NCI-H345 (cell line): ENCODE measurements around the gene SEC14L5.
"Not testable (repeated sequence)": the region's sequence is repeated elsewhere in the genome, so short reads cannot be mapped to it uniquely, and the experiment has no call there.

Source experiments
- DNase-seq: peaks from one replicate; lab custom pipeline; 2025; lab: John Stamatoyannopoulos, UW

Gene SEC14L5

DNA sequence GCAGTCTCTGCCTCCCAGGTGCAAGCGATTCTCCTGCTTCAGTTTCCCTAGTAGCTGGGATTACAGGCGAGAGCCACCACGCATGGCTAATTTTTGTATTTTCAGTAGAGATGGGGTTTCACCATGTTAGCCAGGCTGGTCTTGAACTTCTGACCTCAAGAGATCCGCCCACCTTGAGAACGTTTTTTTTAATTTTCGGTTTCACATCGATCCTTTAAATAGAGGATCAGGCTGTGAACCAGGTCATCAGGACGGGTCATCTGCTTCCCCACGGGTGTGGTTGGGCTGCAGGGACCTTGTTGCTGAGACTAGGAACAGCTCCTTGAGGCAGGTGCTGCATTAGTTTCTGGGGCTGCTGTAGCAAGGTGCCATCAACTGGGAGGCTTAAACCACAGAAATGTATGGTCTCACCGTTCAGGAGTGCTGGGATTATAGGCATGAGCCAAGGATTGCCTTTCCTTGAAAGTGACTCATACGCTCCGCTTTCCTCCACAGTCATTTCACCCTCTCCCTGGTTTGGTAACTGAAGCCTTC, 83.5 kb downstream of the SEC14L5 start:
- DNase-seq, result no peak

DNA sequence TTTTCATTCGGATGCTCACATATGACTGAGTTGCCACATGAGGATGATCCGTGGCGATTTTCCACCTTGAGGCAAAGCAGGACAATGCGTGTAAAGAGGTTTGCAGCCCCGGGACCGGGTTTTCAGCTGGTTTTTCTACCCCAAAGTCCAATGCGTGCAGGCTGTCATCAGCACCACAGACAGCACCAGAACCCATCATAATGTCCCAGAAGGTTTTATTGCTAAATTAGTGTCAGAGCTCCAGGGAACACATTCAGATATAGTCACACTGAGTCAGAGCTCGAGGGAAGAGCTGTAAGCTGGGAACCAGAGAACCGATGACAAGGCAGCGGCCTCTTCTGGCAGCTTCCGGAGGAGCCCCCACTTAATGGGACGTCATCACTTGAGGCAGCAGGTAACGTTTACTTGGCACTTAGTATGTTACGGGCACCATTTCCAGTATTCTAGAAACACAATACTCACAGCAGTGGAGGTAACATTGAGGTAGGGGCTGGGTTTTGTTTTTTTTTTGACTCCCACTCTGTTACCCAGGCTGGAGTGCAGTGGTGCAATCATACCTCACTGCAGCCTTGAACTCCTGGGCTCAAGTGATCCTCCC, 84.5 kb downstream of the SEC14L5 start:
- DNase-seq, result no peak

DNA sequence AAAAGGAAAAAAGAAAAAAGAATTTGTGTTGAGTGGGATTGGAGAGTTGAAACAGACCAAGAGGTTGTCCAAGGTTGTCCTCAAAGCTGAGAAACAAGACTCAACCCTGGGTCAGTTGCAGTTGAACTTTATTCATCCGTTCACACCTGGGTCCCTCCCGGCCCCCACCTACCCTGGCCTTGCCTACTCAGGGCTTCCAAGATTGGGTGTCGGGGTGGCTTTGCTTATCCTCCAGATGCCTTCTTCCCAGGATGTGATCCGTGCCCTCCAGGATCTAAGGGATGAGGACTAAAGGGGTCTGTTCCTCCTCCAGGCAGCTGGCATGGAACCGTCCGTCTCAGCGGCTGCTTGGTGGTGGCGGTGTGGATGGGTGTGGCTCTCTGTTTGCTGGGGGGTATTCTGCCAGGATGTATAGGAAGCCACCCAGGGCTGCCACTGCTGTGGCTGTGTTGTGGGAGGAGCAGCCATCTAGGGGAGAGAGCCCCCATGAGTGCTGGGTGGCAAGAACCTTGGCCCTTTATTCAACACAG, 85.9 kb downstream of the SEC14L5 start:
- DNase-seq, result no peak

DNA sequence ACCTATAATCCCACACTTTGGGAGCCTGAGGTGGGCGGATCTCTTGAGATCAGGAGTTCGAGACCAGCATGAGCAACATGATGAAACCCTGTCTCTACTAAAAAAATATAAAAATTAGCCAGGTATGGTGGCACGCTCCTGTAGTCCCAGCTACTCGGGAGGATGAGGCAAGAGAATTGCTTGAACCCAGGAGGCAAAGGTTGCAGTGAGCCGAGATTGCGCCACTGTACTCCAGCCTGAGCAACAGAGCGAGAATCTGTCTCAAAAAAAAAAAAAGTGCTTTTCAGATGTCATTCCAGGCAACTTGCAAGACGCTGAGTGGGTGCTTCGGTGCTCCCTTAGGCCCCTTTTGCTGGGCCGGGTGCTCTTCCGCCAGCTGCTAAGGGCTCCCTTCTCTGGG, 86.5 kb downstream of the SEC14L5 start:
- not testable (repeated sequence) for DNase-seq

DNA sequence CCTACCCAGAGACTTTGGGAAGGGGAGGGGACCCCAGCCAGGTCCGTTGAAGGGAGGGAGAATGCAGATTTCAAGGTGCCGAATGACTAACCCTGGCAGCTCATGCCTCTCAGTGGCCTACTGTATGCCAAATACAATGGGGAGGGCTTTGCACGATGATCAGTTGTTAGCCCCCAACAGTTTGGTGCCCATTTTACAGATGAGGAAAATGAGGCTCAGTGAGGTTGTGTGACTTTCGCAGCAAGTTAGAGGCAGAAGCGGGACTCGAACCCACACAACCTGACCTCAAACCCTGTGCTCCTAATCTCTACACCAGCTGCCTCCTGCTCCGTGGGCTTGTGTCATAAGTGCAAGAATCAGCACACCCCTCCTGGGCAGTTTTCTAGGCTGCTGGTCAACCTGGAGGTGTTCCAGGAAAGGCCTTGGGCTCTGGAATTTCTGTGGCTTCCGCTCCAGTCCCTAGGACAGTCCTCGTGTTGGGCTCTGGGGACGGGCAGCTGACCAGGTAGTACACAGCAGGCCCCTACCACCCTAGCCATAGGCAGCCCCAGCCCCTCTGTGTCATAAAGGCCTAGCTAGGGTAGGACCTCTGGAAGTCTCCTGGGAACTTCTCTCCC, 87.5 kb downstream of the SEC14L5 start:
- DNase-seq, result no peak

DNA sequence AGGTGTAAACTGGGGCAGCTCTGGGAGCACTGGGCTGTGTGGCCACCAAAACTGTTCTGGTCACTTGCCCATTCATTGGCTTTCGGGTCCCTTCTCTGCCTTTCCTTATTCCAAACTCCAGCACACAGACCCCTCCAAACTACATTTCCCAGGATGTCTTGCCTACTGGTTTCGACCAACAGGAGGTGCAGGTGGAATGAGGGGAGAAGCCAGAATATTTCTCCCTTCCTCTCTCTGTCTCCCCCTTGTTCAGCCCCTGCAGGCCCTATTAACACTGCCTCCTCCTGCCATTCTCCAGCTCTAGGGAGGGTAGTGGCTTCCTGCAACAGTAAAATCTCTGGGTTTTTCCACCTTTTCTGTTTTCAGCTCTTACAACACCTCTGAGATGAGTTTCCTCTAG, 88.8 kb downstream of the SEC14L5 start:
- DNase-seq, result no peak

DNA sequence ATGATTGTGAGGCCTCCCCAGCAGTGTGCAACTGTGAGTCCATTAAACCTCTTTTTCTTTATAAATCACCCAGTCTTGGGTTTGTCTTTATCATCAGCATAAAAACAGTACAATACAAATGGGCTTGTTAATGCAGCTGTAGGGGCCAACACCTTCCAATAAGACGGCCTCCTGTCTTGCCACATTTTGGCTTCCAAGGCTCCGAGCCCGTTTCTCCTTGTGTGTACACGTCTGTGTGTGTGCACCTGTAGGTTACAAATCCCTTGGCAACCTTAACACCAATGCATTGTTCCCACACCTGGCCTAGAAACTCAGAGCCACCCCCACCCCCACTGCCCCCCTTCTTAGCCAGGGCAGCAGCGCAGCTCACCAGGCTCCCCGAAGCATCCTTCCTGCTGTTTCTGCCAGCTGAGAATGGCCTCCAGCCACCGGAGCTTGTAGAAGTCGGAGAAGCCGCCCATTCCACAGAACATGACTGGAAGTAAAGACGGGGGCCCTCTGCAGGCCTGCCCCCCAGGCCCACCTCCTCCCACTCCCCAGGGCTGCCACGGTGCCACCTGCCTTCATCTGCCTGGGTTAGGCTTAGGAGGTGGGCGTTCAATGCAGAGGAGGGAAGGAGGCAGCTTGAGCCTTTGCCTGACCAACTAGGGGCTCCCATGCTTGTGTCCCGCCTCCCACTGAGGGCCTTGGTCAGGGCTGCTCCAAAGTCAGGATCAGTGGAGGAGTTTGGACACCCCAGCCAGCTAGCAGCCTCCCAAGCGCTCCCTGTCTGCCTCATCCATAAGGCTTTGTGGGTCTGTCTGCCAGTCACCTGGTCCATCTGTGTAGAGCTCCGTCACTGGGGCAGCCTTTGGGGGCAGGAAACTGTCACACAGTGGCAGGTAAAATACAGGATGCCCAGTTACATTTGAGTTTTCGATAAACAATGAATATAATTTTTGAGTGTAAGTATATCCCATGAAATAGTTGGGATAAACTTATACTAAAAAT, 97.0 kb downstream of the SEC14L5 start:
- no peak for DNase-seq

DNA sequence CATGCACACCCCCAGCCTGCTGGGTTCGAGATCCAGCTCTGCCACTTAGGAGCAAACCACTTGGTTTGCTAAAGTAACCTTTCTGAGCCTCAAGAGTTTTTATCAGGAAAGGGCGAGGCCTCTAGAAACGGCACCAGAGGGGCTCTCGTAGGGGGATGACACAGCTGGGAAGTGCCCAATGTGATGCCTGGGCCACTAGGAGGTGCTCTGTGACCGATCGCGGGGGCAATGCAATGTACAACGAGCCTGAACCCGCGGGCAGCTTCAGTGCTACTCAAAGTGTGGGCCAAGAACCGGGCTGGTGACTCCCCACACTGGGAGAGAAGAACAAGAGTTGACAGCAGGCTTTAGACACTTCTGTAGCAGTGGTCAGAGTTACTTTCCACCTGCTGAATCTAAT, 98.2 kb downstream of the SEC14L5 start:
- DNase-seq, result no peak

DNA sequence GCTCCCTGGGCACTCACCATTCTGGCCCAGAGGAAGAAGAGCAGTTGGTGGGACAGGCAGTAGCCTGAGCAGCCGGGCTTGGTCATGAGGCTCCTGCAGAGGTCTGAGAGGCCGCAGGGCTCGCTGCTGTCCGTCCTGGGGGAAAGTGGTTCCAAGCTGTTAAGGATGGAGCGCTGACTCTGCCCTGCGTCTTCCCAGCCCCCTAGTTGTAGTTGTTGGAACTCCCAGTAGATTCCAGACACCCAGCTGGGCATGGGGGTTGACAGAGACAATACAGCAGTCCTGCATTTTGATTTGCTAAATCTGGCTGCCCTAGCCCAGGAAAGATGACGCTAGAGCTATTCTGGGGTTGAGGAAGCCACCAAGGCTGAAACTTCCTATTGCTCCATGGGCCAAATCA, 100.3 kb downstream of the SEC14L5 start:
- no peak for DNase-seq

DNA sequence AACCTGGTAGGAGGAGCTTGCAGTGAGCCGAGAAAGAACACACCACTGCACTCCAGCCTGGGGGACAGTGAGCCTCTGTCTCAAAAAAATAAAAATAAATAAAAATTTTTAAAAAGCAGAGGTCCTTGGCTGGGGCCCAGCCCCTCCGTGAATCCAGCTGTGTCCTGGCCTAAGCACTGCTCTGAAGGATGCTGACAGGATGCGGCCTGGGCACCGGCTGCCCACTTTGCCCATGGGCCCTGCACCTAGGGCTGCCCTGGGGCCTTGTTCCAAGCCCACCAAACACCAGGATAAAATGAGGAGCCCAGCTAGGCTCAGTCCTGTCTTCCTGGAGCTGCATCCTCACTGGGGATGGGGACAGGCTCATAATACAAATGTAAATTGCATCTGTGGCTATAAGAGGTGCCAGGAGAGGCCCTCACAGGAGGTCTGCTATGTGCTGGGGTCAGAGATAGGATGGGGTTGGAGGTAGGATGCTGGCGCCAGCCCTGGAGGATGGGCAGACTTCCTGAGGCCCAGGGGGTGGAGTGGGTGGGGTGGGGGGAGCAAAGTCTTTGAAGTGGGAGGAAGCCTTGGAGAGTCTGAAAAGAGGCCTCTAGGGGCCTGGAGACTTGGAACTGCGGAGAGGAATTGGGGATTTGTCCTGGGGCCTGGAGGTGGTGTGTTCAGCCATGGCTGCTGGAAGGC, 101.4 kb downstream of the SEC14L5 start:
- DNase-seq, result no peak

DNA sequence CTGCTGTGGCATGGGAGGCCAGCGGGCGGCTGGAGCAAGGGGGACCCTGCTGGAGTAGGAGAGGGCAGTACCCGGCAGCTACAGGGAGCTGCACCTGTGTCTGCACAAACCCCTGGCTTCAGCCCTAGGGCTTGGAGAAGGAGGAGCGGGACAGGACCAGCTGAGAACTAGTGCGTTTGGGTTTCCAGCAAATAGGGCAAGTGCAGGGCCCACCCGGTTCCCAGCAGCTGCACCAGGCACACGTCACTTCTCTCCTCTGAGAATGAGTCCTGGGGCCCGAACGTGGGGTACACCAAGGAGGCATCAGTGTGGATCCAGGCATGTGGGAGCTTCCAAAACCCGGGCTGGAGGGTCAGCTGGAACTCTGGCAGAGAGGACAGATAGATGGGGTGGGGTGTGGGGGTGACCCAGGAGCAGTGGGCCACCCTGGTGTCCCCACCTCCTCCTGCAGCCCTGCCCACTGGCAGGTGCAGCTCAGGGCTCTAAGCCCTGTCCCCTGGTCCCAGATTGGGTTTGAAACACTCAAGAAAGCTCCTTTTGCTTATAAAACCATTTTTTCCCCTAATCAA, 102.0 kb downstream of the SEC14L5 start:
- DNase-seq, result no peak

DNA sequence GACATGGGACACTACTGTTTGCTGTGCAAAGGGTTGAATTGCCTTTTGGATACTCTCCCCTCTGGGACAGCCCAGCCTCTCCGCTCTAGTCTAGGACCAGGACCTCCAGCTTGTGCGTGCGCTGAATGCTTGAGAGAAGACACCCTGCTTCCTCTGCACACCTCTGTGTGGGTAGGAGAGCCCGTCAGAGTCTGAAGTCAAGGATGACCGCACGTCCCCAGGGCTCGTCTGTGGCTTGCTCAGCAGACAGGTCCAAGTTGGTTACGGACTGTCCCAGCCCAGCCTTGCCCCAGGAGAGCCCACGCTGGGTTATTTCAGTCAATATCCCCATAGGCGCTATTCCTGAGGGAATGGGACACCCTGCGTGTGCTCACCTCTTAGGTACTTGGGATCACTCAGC, 103.9 kb downstream of the SEC14L5 start:
- DNase-seq, result no peak

DNA sequence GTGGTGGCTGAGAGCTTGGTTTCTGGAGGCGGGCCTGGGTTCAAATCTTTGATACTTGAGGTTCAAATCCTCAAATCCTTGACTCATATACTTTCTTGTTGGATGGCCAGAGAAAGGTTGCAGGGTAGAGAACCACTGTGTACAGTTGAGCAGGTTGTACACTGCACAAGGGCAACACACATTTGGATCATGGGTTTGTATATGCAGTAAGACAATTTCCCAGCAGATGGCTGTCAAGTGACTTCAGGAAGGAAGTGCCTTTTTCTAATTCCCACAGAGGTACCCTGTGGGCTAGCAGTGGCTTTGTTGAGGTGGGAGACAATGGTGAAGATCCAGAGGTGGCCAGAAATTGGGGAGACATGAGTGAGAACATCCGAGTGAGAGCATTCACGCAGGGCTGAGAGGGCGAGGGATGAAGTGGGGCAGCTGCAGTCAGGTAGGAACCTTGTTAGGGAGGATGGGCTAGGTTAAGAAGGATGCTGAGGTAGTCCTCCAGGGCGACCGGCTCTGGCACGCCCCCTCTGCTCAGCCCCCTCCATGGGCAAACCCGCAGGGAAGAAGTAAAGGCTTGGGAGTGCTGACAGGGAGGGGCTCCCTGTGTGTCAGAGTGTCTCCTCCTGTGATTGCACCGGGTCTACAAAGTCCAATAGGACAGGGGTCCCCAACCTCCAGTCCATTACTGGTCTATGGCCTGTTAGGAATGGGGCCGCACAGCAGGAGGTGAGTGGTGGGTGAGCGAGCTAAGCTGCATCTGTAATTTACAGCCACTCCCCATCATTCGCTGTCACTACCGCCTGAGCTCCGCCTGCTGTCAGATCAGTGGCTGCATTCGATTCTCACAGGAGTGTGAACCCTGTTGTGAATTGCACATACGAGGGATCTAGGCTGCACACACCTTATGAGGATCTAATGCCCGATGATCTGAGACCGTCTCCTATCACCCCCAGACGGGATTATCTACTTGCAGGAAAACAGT, 104.9 kb downstream of the SEC14L5 start:
- DNase-seq, result no peak

DNA sequence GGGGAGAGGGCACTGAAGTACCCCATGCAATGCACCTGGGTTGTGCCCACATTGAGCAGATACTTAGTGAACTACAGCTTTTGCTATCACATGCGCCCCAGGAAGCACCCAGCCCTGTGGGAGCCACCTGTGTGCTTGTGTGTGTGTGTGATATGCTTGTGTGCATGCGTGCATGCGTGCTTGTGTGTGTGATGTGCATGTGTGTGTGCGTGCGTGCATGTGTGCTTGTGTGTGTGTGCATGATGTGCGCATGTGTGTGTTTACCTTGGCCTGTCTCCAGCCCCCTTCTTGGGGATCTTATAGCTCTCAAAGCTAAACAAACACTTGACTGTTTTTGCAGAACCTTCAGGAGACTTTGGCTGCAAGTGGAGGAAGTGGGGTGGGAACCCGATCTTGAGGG, 106.8 kb downstream of the SEC14L5 start:
- DNase-seq, result peak; percentile 70

DNA sequence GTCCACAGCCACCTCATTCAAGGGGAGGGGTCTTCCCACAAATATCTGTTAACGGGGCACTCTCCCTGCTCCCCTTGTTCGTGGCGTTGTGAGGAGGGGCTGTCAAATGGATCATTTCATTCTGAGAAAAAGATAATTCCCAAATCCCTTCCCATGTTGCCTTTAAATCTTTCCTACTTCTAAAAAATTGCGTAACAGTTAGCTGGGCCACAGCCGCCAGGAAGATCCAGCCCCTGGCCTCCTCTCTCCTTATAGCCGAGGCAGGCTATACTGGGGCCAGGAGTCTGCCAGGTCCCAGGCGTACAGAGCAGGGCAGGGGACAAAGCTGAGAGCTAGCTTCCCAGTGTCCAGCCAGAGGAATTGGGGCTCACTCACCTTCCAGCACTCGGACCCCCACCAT, 107.2 kb downstream of the SEC14L5 start:
- DNase-seq, result no peak

DNA sequence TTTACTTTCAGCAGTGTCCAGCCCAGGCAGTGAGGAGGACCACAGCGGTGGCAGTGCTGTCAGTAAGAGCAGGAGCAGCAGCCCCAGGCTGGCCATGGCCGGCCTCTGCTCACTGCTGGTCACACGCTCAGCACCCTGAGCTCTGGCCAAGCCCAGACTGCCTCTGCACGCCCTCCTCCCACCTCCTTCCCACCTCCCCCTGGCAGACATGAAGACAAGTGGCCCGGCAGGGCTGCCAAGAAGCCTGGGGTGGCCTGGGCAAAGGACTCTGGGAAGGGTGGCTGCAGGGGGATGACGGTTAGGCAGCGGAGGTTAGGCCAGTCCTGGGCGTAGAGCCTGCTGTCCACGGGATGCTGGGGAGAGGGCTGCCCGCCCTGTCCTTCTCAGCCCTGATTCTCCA, 107.7 kb downstream of the SEC14L5 start, which contains the start of gene C16orf89:
TSS of gene C16orf89 (minus strand) at position 144 of the 400 bp plus-strand sequence. CDS start at position 96, 48 bp downstream.
- no peak for DNase-seq

DNA sequence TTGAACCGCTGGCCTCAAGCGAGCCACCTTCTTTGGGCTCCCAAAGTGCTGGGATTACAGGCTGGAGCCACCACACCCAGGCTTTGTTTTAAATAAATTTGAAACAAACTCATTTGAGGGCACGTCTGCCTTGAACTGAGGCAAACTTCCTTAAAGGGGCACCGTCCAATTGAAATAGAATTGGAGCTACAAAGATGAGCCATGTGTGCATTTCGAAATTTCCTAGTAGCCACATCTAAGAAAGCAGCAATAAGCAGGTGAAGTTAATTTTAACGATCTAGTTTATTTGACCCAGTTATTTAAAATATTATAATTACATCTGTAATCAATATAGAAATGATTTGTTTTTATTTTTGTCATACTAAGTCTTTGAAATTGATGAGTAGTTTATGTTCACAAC, 108.4 kb downstream of the SEC14L5 start:
- no peak for DNase-seq
